H9 (cell line): Measurements from ENCODE around the gene XRCC2. TPM values are rescaled to one million over a fixed set of nuclear protein-coding genes. Genes with fewer than 3 reads are reported as not detected.

Experiments
- DNase-seq: peaks from one replicate; pipeline ENCODE4 v3.0.0-alpha.2; 2017
- H2AFZ ChIP-seq: one replicate; pipeline ENCODE4 v1.6.1; 2013; ENCODE audit warnings: mild to moderate bottlenecking, low read length, control low read depth, moderate library complexity
- H2AK5ac ChIP-seq: 2 replicates; pipeline ENCODE4 v1.6.1; 2013; ENCODE audit warnings: low read length, control low read depth, mixed read lengths; ENCODE audit not compliant: insufficient read length
- H2BK120ac ChIP-seq: one replicate; pipeline ENCODE4 v1.6.1; 2013; ENCODE audit warnings: low read depth, mild to moderate bottlenecking, low read length, control low read depth, inconsistent platforms; ENCODE audit not compliant: poor library complexity, severe bottlenecking
- H2BK12ac ChIP-seq: 2 replicates; pipeline ENCODE4 v1.6.1; 2013; ENCODE audit warnings: low read length, control low read depth, mixed read lengths, low read depth; ENCODE audit not compliant: insufficient read length
- H2BK15ac ChIP-seq: 2 replicates; pipeline ENCODE4 v1.6.1; 2013; ENCODE audit warnings: low read depth, low read length, control low read depth
- H2BK20ac ChIP-seq: one replicate; pipeline ENCODE4 v1.6.1; 2013; ENCODE audit warnings: low read depth, mild to moderate bottlenecking, low read length, control low read depth, inconsistent platforms; ENCODE audit not compliant: poor library complexity, severe bottlenecking
- H2BK5ac ChIP-seq: 2 replicates; pipeline ENCODE4 v1.6.1; 2013; ENCODE audit warnings: low read length, control low read depth, mixed read lengths; ENCODE audit not compliant: insufficient read length
- H3K14ac ChIP-seq: 2 replicates; pipeline ENCODE4 v1.6.1; 2013; ENCODE audit warnings: low read length, control low read depth; ENCODE audit not compliant: insufficient read depth
- H3K18ac ChIP-seq: 2 replicates; pipeline ENCODE4 v1.6.1; 2013; ENCODE audit warnings: low read depth, mild to moderate bottlenecking, mixed read lengths, low read length, control low read depth; ENCODE audit not compliant: insufficient read length
- H3K23ac ChIP-seq: 2 replicates; pipeline ENCODE4 v1.6.1; 2013; ENCODE audit warnings: low read length, control low read depth, mixed read lengths, low read depth; ENCODE audit not compliant: insufficient read length
- H3K23me2 ChIP-seq: 2 replicates; pipeline ENCODE4 v1.6.1; 2013; ENCODE audit warnings: low read depth, mild to moderate bottlenecking, mixed read lengths, low read length, control low read depth; ENCODE audit not compliant: insufficient read length, poor library complexity, severe bottlenecking
- H3K27ac ChIP-seq: 2 replicates; pipeline ENCODE4 v1.5.1; 2013; ENCODE audit warnings: low read length, control low read depth, mixed read lengths, low read depth; ENCODE audit not compliant: insufficient read length
- H3K27me3 ChIP-seq: 2 replicates; pipeline ENCODE4 v1.6.1; 2013; ENCODE audit warnings: low read length, control low read depth, inconsistent platforms; ENCODE audit not compliant: insufficient read depth
- H3K4ac ChIP-seq: 2 replicates; pipeline ENCODE4 v1.6.1; 2013; ENCODE audit warnings: low read depth, mild to moderate bottlenecking, control low read depth, inconsistent platforms, low read length, moderate library complexity
- H3K4me1 ChIP-seq: 2 replicates; pipeline ENCODE4 v1.6.1; 2013; ENCODE audit warnings: low read length, control low read depth, inconsistent platforms; ENCODE audit not compliant: insufficient read depth
- H3K4me2 ChIP-seq: 2 replicates; pipeline ENCODE4 v1.6.1; 2013; ENCODE audit warnings: low read length, control low read depth, mixed read lengths; ENCODE audit not compliant: insufficient read length, insufficient read depth
- H3K56ac ChIP-seq: 2 replicates; pipeline ENCODE4 v1.6.1; 2013; ENCODE audit warnings: low read depth, mild to moderate bottlenecking, mixed read lengths, low read length, control low read depth; ENCODE audit not compliant: insufficient read length
- H3K79me1 ChIP-seq: 2 replicates; pipeline ENCODE4 v1.6.1; 2013; ENCODE audit warnings: low read depth, mild to moderate bottlenecking, moderate library complexity, low read length, control low read depth, inconsistent platforms; ENCODE audit not compliant: insufficient read depth, poor library complexity, severe bottlenecking
- H3K79me2 ChIP-seq: 2 replicates; pipeline ENCODE4 v1.6.1; 2013; ENCODE audit warnings: low read length, control low read depth, inconsistent platforms; ENCODE audit not compliant: insufficient read depth
- H3K9ac ChIP-seq: 2 replicates; pipeline ENCODE4 v1.6.1; 2013; ENCODE audit warnings: low read length, control low read depth, mixed read lengths; ENCODE audit not compliant: insufficient read length; ENCODE audit errors: extremely low read depth
- H3K9me3 ChIP-seq: one replicate; pipeline ENCODE4 v1.6.1; 2013; ENCODE audit warnings: low read depth, low read length, inconsistent platforms; ENCODE audit not compliant: control insufficient read depth
- H3T11ph ChIP-seq: one replicate; pipeline ENCODE4 v1.6.1; 2013; ENCODE audit warnings: mild to moderate bottlenecking, low read length, control low read depth, inconsistent platforms
- H4K20me1 ChIP-seq: one replicate; pipeline ENCODE4 v1.6.1; 2013; ENCODE audit not compliant: control insufficient read depth, insufficient read length, insufficient read depth
- H4K5ac ChIP-seq: 2 replicates; pipeline ENCODE4 v1.6.1; 2013; ENCODE audit warnings: low read depth, mild to moderate bottlenecking, mixed read lengths, low read length, control low read depth; ENCODE audit not compliant: insufficient read length
- H4K8ac ChIP-seq: replicated peaks from 2 replicates; pipeline ENCODE4 v1.6.1; 2013; ENCODE audit warnings: low read length, control low read depth, mixed read lengths, low read depth; ENCODE audit not compliant: insufficient read length
- H4K91ac ChIP-seq: 2 replicates; pipeline ENCODE4 v1.6.1; 2013; ENCODE audit warnings: low read depth, mild to moderate bottlenecking, moderate library complexity, mixed read lengths, low read length, control low read depth; ENCODE audit not compliant: insufficient read length
- H3K27ac Mint-ChIP-seq, 3 experiments: 2 replicates in 2 of 3; 3 replicates in 1 of 3; pipeline ENCODE4 v1.8.0; 2020 to 2021; ENCODE audit warnings: mixed read lengths in 3 of 3, mild to moderate bottlenecking in 1 of 3, moderate library complexity in 1 of 3
- H3K27me3 Mint-ChIP-seq: 2 replicates; pipeline ENCODE4 v1.8.0; 2021; ENCODE audit warnings: low read depth, mild to moderate bottlenecking, moderate library complexity, mixed read lengths
- H3K36me3 Mint-ChIP-seq, 3 experiments: 2 replicates in 2 of 3; 3 replicates in 1 of 3; pipeline ENCODE4 v1.8.0; 2020 to 2021; ENCODE audit warnings: low read depth in 3 of 3, mixed read lengths in 3 of 3; ENCODE audit not compliant: insufficient read depth in 1 of 3
- H3K4me1 Mint-ChIP-seq, 2 experiments: 2 replicates each; pipeline ENCODE4 v1.8.0; 2020; ENCODE audit warnings: mixed read lengths in 2 of 2
- H3K4me3 Mint-ChIP-seq, 2 experiments: 2 replicates in 1 of 2; 3 replicates in 1 of 2; pipeline ENCODE4 v1.8.0; 2020 to 2021; ENCODE audit warnings: mild to moderate bottlenecking in 2 of 2, mixed read lengths in 2 of 2, moderate library complexity in 1 of 2
- H3K9me3 Mint-ChIP-seq, 2 experiments: 2 replicates in 1 of 2; 3 replicates in 1 of 2; pipeline ENCODE4 v1.8.0; 2020; ENCODE audit warnings: mild to moderate bottlenecking in 2 of 2, mixed read lengths in 2 of 2, moderate library complexity in 1 of 2
- CTCF ChIP-seq: fragments of 200-600 bp; sonication (generic); conservative IDR thresholded peaks from 3 replicates; pipeline ENCODE4 v1.8.0; 2021; ENCODE audit warnings: antibody characterized with exemption, mild to moderate bottlenecking
- WGBS: extraction: QIAGEN DNeasy Blood & Tissue Kit; methylation state at CpG from one replicate; pipeline ENCODE4 v1.1.7; 2013; ENCODE audit warnings: missing lambda C conversion rate, low lambda C conversion rate, mixed read lengths; ENCODE audit not compliant: insufficient read length; ENCODE audit errors: extremely low coverage; 5-methylcytosine and 5-hydroxymethylcytosine counted together
- total RNA-seq: library from RNA; stranded (reverse); gene quantifications from 2 replicates; pipeline ENCODE4 v1.2.1, GENCODE V29; 2021

XRCC2 gene
- total RNA-seq, 1 experiment from 2014 or later: 22.8 TPM

GRCh38 chr7:152596824-152597223 lies 79.1 kb downstream of the XRCC2 start:
- no peak overlapping the region for H2BK120ac ChIP-seq
- H3K4me1 Mint-ChIP-seq: peaks cover 1 to 3% of the 10 kb centered on the region in 2 experiments

More at GRCh38 chr7:152596824-152597223, 79.1 kb downstream of the XRCC2 start:
- Histone ChIP-seq H2BK15ac (no peak overlapping the region), H3K27me3 (no peaks in the 10 kb centered on the region), H3K4me1 (no peaks in the 10 kb centered on the region), H3K4me2 (no peak overlapping the region), H4K5ac (no peak overlapping the region), H3K79me2 (no peaks in the 10 kb centered on the region), H4K8ac (no peak overlapping the region), H3K9me3 (no peaks in the 10 kb centered on the region), H3K23ac (no peak overlapping the region), H3K9ac (no peak overlapping the region), H3K4ac (no peak overlapping the region), H3K79me1 (no peaks in the 10 kb centered on the region), H2BK5ac (no peak overlapping the region), H3K27ac (no peak overlapping the region), H3K23me2 (no peaks in the 10 kb centered on the region), H2AFZ (no peak overlapping the region), H2AK5ac (no peak overlapping the region), H3K18ac (no peak overlapping the region), H3T11ph (no peak overlapping the region), H2BK12ac (no peak overlapping the region), H3K14ac (no peak overlapping the region), H2BK20ac (no peak overlapping the region), H3K56ac (no peak overlapping the region), H4K20me1 (no peaks in the 10 kb centered on the region), H4K91ac (no peak overlapping the region)
- WGBS: no CpG with 5 or more reads among the region's 2 CpGs
- Mint-ChIP-seq H3K4me3 (no peak overlapping the region), H3K27me3 (no peaks in the 10 kb centered on the region; the same call in 1 of the 2 replicates), H3K36me3 (no peaks in the 10 kb centered on the region), H3K9me3 (no peaks in the 10 kb centered on the region), H3K27ac (no peak overlapping the region)
- TF ChIP-seq CTCF: no peak
- DNase-seq: no peak

Other genes with a start within 250 kb of the XRCC2 start
- gene KMT2C, start 240.1 kb downstream of the XRCC2 start, total RNA-seq: 32.2 and 33.0 TPM in 2 replicates
- gene ACTR3B, start 83.6 kb upstream of the XRCC2 start, total RNA-seq: 20.6 and 21.3 TPM in 2 replicates